Skeletal muscle satellite cell (primary cell): ENCODE data around the gene NEK5.

Experiments used
- H3K27me3 ChIP-seq: 2 replicates; pipeline ENCODE4 v1.7.0; 2013; ENCODE audit warnings: low read length; ENCODE audit not compliant: control insufficient read depth, insufficient read depth
- H3K36me3 ChIP-seq: 2 replicates; pipeline ENCODE4 v1.7.0; 2013; ENCODE audit warnings: mild to moderate bottlenecking, control low read depth, low read length; ENCODE audit not compliant: insufficient read depth
- H3K4me1 ChIP-seq: 2 replicates; pipeline ENCODE4 v1.7.0; 2013; ENCODE audit warnings: low read length; ENCODE audit not compliant: control insufficient read depth, insufficient read depth
- H3K4me2 ChIP-seq: 2 replicates; pipeline ENCODE4 v1.7.0; 2013; ENCODE audit warnings: mild to moderate bottlenecking, low read length
- H3K4me3 ChIP-seq: 2 replicates; pipeline ENCODE4 v1.7.0; 2013; ENCODE audit warnings: low read length
- H3K9ac ChIP-seq: 2 replicates; pipeline ENCODE4 v1.7.0; 2013; ENCODE audit warnings: mild to moderate bottlenecking, low read depth, low read length, moderate library complexity
- H3K9me3 ChIP-seq: replicated peaks from 2 replicates; pipeline ENCODE4 v1.7.0; 2013; ENCODE audit warnings: mild to moderate bottlenecking, control low read depth, low read length

The NEK5 gene

GRCh38 chr13:52026246-52026626 lies 102.6 kb downstream of the NEK5 start:
- Histone ChIP-seq H3K36me3 (peaks cover 42% of the 10 kb centered on the region), H3K9ac (no peak overlapping the region)

GRCh38 chr13:52025475-52026245 lies 103.2 kb downstream of the NEK5 start:
- no peaks in the 10 kb centered on the region for H3K27me3 ChIP-seq
- no peak overlapping the region for H3K4me2 ChIP-seq
- peaks cover 42% of the 10 kb centered on the region for H3K36me3 ChIP-seq
- H3K4me1 ChIP-seq = no peaks in the 10 kb centered on the region
- H3K9me3 ChIP-seq = no peaks in the 10 kb centered on the region
- H3K4me3 ChIP-seq = no peak overlapping the region
- H3K9ac ChIP-seq = no peak overlapping the region

More at GRCh38 chr13:52026246-52026626, 102.6 kb downstream of the NEK5 start:
- H3K4me3 ChIP-seq = no peak overlapping the region
- H3K4me2 ChIP-seq = no peak overlapping the region
- H3K27me3 ChIP-seq = no peaks in the 10 kb centered on the region
- no peaks in the 10 kb centered on the region for H3K9me3 ChIP-seq
- no peaks in the 10 kb centered on the region for H3K4me1 ChIP-seq

- Histone ChIP-seq H3K4me3 (no peak within 1 kb of the TSS), H3K9ac (no peak within 1 kb of the TSS), H3K4me1 (no peaks in the 10 kb centered on the region), H3K4me2 (no peak within 1 kb of the TSS), H3K9me3 (no peaks in the 10 kb centered on the region), H3K27me3 (no peaks in the 10 kb centered on the region), H3K36me3 (peaks cover 42% of the 10 kb centered on the region)
These were observed 104.4 kb downstream of the NEK5 start, which contains the start of gene UTP14C for GRCh38 chr13:52024481-52024880. Gene UTP14C, plus strand, starts transcription at chr13:52024691. Its CDS starts 4,114 bp downstream, at chr13:52028805.

GRCh38 chr13:52022356-52022755 lies 106.5 kb downstream of the NEK5 start:
- Histone ChIP-seq H3K4me2 (no peak overlapping the region), H3K9ac (no peak overlapping the region), H3K27me3 (no peaks in the 10 kb centered on the region), H3K36me3 (peaks cover 31% of the 10 kb centered on the region), H3K9me3 (no peaks in the 10 kb centered on the region), H3K4me3 (no peak overlapping the region), H3K4me1 (no peaks in the 10 kb centered on the region)

GRCh38 chr13:52020191-52020590 lies 108.7 kb downstream of the NEK5 start:
- peaks cover 20% of the 10 kb centered on the region for H3K36me3 ChIP-seq
- H3K4me3 ChIP-seq = no peak overlapping the region
- H3K4me1 ChIP-seq = no peaks in the 10 kb centered on the region
- H3K9ac ChIP-seq = no peak overlapping the region
- H3K4me2 ChIP-seq = no peak overlapping the region
- H3K9me3 ChIP-seq = no peaks in the 10 kb centered on the region
- H3K27me3 ChIP-seq = no peaks in the 10 kb centered on the region

GRCh38 chr13:52016296-52016695 lies 112.6 kb downstream of the NEK5 start:
- Histone ChIP-seq H3K9ac (no peak overlapping the region), H3K27me3 (no peaks in the 10 kb centered on the region), H3K4me1 (peaks cover 6% of the 10 kb centered on the region), H3K36me3 (peaks cover 2% of the 10 kb centered on the region), H3K9me3 (no peaks in the 10 kb centered on the region), H3K4me2 (no peak overlapping the region), H3K4me3 (no peak overlapping the region)

- Histone ChIP-seq H3K9ac (peak overlapping the region; percentile 96), H3K36me3 (no peaks in the 10 kb centered on the region), H3K27me3 (peaks cover 8% of the 10 kb centered on the region), H3K4me1 (peaks cover 6% of the 10 kb centered on the region), H3K4me3 (peak overlapping the region; percentile 98), H3K4me2 (peak overlapping the region; percentile 82), H3K9me3 (no peaks in the 10 kb centered on the region)
These were observed 116.4 kb downstream of the NEK5 start for GRCh38 chr13:52012512-52012836.

- Histone ChIP-seq H3K4me1 (peaks cover 6% of the 10 kb centered on the region), H3K4me3 (peak within 1 kb of the TSS; percentile 98), H3K36me3 (no peaks in the 10 kb centered on the region), H3K4me2 (peak within 1 kb of the TSS; percentile 98), H3K27me3 (peaks cover 8% of the 10 kb centered on the region), H3K9ac (peak within 1 kb of the TSS; percentile 96), H3K9me3 (no peaks in the 10 kb centered on the region)
These were observed 117.0 kb downstream of the NEK5 start, which contains the start of gene ALG11 for GRCh38 chr13:52011632-52012511. Gene ALG11, plus strand, starts transcription at chr13:52012398. Its CDS starts 21 bp downstream, at chr13:52012419.

- H3K4me1 ChIP-seq = peaks cover 6% of the 10 kb centered on the region
- H3K9me3 ChIP-seq = no peaks in the 10 kb centered on the region
- H3K9ac ChIP-seq = peak within 1 kb of the TSS; percentile 96
- H3K4me2 ChIP-seq = peak within 1 kb of the TSS; percentile 98
- H3K36me3 ChIP-seq = no peaks in the 10 kb centered on the region
- peak within 1 kb of the TSS; percentile 98 for H3K4me3 ChIP-seq
- peaks cover 13% of the 10 kb centered on the region for H3K27me3 ChIP-seq
These were observed 117.8 kb downstream of the NEK5 start, which contains the start of gene ATP7B for GRCh38 chr13:52010890-52011631. Gene ATP7B, minus strand, starts transcription at chr13:52011450. Its CDS starts 113 bp downstream, at chr13:52011337.

GRCh38 chr13:52009946-52010345 lies 118.9 kb downstream of the NEK5 start:
- Histone ChIP-seq H3K9ac (no peak overlapping the region), H3K4me1 (peaks cover 6% of the 10 kb centered on the region), H3K27me3 (peaks cover 13% of the 10 kb centered on the region), H3K9me3 (no peaks in the 10 kb centered on the region), H3K36me3 (no peaks in the 10 kb centered on the region), H3K4me3 (no peak overlapping the region), H3K4me2 (no peak overlapping the region)
